ENCODE measurements around the gene GIT1. TPM values are rescaled to one million over a fixed set of nuclear protein-coding genes. Genes with fewer than 3 reads are reported as not detected.
A peak's percentile ranks its signal among the peaks of the same experiment; 100 is the strongest.

Gene GIT1
- total RNA-seq, 4 donors from 2014 or later: 39.2 to 71.8 (median 41.3) TPM

- Histone ChIP-seq H3K9me3 (no peaks in the 10 kb centered on the region), H3K4me1 (peaks cover 32 to 55% (median 41%) of the 10 kb centered on the region in 4 donors), H3K27ac (no peak overlapping the region), H3K27me3 (peaks cover 13% of the 10 kb centered on the region), H3K4me3 (no peak overlapping the region), H3K36me3 (no peaks in the 10 kb centered on the region)
- in situ Hi-C loops (cut with MboI; ENCODE audit: low pct_ligation_motif_present in 1 of 4, low pct_unique_long_range_greater_than_20kb in 1 of 4, low sequenced_read_pairs in 3 of 4) (loop anchor here in 1 of 4 donors (25.0 kb wide), 1 partner anchor 317 kb away; the partner anchor contains the start of genes EFCAB5 and SSH2), intact Hi-C loops (cut with DNase I; ENCODE audit: low total_unique reads) (no loop called here)
- no peak for DNase-seq
- TF ChIP-seq POLR2AphosphoS5 (IDR thresholded peaks at IDR 0.05) (no peak), POLR2A (IDR thresholded peaks at IDR 0.05) (no peak), CTCF (IDR thresholded peaks at IDR 0.05) (no peak), EP300 (IDR thresholded peaks at IDR 0.05; ENCODE audit: low read depth) (no peak)
- 97% methylated on average over 4 of the region's 4 CpGs; no CpG with 5 or more reads in 1 of the 2 donors for WGBS, 2 donors (ENCODE audit: low coverage in 1 of 2)
These were observed 30.8 kb upstream of the GIT1 start for GRCh38 chr17:29620271-29620670.

- H3K27me3 ChIP-seq: peaks cover 18% of the 10 kb centered on the region
- intact Hi-C loops (cut with DNase I; ENCODE audit: low total_unique reads): no loop called here
These were observed 29.8 kb upstream of the GIT1 start for GRCh38 chr17:29619251-29619650.

GRCh38 chr17:29618272-29619065 is 29.0 kb upstream of the GIT1 start:
- WGBS, 2 donors (ENCODE audit: low coverage in 1 of 2): 42 to 64% methylated on average over 4 to 22 of the region's 22 CpGs
- no peak for DNase-seq
- peaks cover 48 to 70% (median 59%) of the 10 kb centered on the region in 4 donors for H3K4me1 ChIP-seq
- TF ChIP-seq POLR2A (IDR thresholded peaks at IDR 0.05) (no peak), POLR2AphosphoS5 (IDR thresholded peaks at IDR 0.05) (peak in 1 of 3 donors; percentile 1)
- H3K9me3 ChIP-seq: no peaks in the 10 kb centered on the region
- H3K27ac ChIP-seq: peak overlapping the region in 3 of 4 donors; percentile 55 to 66 (median 61)
- H3K36me3 ChIP-seq: no peaks in the 10 kb centered on the region
- peak overlapping the region in 3 of 4 donors; percentile 14 to 51 (median 34) for H3K4me3 ChIP-seq
- peaks cover 18% of the 10 kb centered on the region for H3K27me3 ChIP-seq
- in situ Hi-C loops (cut with MboI; ENCODE audit: low pct_ligation_motif_present in 1 of 4, low pct_unique_long_range_greater_than_20kb in 1 of 4, low sequenced_read_pairs in 3 of 4) (loop anchor here in 1 of 4 donors (25.0 kb wide), 1 partner anchor 319 kb away; the partner anchor contains the start of genes EFCAB5 and SSH2), intact Hi-C loops (cut with DNase I; ENCODE audit: low total_unique reads) (no loop called here)

More at GRCh38 chr17:29619251-29619650, 29.8 kb upstream of the GIT1 start:
- no peak overlapping the region for H3K27ac ChIP-seq
- no peak for TF ChIP-seq EP300 (IDR thresholded peaks at IDR 0.05; ENCODE audit: low read depth)
- no peak for TF ChIP-seq POLR2AphosphoS5 (IDR thresholded peaks at IDR 0.05)
- no peak for TF ChIP-seq CTCF (IDR thresholded peaks at IDR 0.05)
- no peak for TF ChIP-seq POLR2A (IDR thresholded peaks at IDR 0.05)
- no peak overlapping the region for H3K4me3 ChIP-seq
- in situ Hi-C loops (cut with MboI; ENCODE audit: low pct_ligation_motif_present in 1 of 4, low pct_unique_long_range_greater_than_20kb in 1 of 4, low sequenced_read_pairs in 3 of 4): loop anchor here in 1 of 4 donors (25.0 kb wide), 1 partner anchor 318 kb away; the partner anchor contains the start of genes EFCAB5 and SSH2
- DNase-seq: no peak
- peaks cover 40 to 63% (median 51%) of the 10 kb centered on the region in 4 donors for H3K4me1 ChIP-seq
- no peaks in the 10 kb centered on the region for H3K9me3 ChIP-seq
- H3K36me3 ChIP-seq: no peaks in the 10 kb centered on the region

- in situ Hi-C loops (cut with MboI; ENCODE audit: low pct_ligation_motif_present in 1 of 4, low pct_unique_long_range_greater_than_20kb in 1 of 4, low sequenced_read_pairs in 3 of 4): loop anchor here in 1 of 4 donors (25.0 kb wide), 1 partner anchor 320 kb away; the partner anchor contains the start of genes EFCAB5 and SSH2
- peak; percentile 57 to 77 (median 67) for TF ChIP-seq CTCF (IDR thresholded peaks at IDR 0.05)
- TF ChIP-seq EP300 (IDR thresholded peaks at IDR 0.05; ENCODE audit: low read depth): no peak
- TF ChIP-seq POLR2AphosphoS5 (IDR thresholded peaks at IDR 0.05): peak in 1 of 3 donors; percentile 8
- Histone ChIP-seq H3K27me3 (peaks cover 18% of the 10 kb centered on the region), H3K36me3 (no peaks in the 10 kb centered on the region), H3K27ac (peak overlapping the region; percentile 23 to 66 (median 58)), H3K9me3 (no peaks in the 10 kb centered on the region), H3K4me3 (peak overlapping the region; percentile 14 to 51 (median 28)), H3K4me1 (peaks cover 45 to 72% (median 62%) of the 10 kb centered on the region in 4 donors)
- intact Hi-C loops (cut with DNase I; ENCODE audit: low total_unique reads): no loop called here
- WGBS, 2 donors (ENCODE audit: low coverage in 1 of 2): 0 to 3% methylated on average over 3 to 45 of the region's 68 CpGs
- DNase-seq: peak; percentile 89
These were observed 28.2 kb upstream of the GIT1 start for GRCh38 chr17:29617481-29618271.

Measured in transverse colon (tissue), 4 donors.